Mesothelial cell of epicardium (in vitro differentiated cells): ENCODE measurements around the gene DPEP2NB. TPM values are rescaled to one million over a fixed set of nuclear protein-coding genes. Genes with fewer than 3 reads are reported as not detected.

Source experiments
- DNase-seq, 2 experiments: peaks; one replicate each; pipeline ENCODE4 v3.0.0; 2021; ENCODE audit warnings: low spot score in 2 of 2; ENCODE audit not compliant: unreplicated experiment in 2 of 2
- H3K27ac Mint-ChIP-seq: 2 replicates; pipeline ENCODE4 v1.8.0; 2021; ENCODE audit warnings: mixed read lengths
- H3K27me3 Mint-ChIP-seq: 2 replicates; pipeline ENCODE4 v1.8.0; 2021; ENCODE audit warnings: low read depth, mixed read lengths
- H3K36me3 Mint-ChIP-seq: 2 replicates; pipeline ENCODE4 v1.8.0; 2021; ENCODE audit warnings: mixed read lengths
- H3K4me1 Mint-ChIP-seq: 2 replicates; pipeline ENCODE4 v1.8.0; 2021; ENCODE audit warnings: mixed read lengths
- H3K4me3 Mint-ChIP-seq: 2 replicates; pipeline ENCODE4 v1.8.0; 2021; ENCODE audit warnings: mild to moderate bottlenecking, moderate library complexity, mixed read lengths
- H3K9me3 Mint-ChIP-seq: 2 replicates; pipeline ENCODE4 v1.8.0; 2021; ENCODE audit warnings: mixed read lengths
- CTCF ChIP-seq: fragments of 200-600 bp; sonication (generic); IDR thresholded peaks from one replicate; pipeline ENCODE4 v1.5.0; 2021; ENCODE audit warnings: antibody characterized with exemption; ENCODE audit not compliant: unreplicated experiment
- total RNA-seq: library from RNA; stranded (reverse); gene quantifications from 3 replicates; pipeline ENCODE4 v1.2.1, GENCODE V29; 2021

Gene DPEP2NB
- total RNA-seq, 1 donor from 2014 or later, result not detected

GRCh38 chr16:67993207-67994039 is 22.3 kb downstream of the DPEP2NB start:
- peak; percentile 63 to 87 for DNase-seq
- H3K36me3 Mint-ChIP-seq, result no peaks in the 10 kb centered on the region
- H3K9me3 Mint-ChIP-seq, result no peaks in the 10 kb centered on the region
- H3K4me3 Mint-ChIP-seq, result peak overlapping the region; percentile 20
- peak; percentile 99 for TF ChIP-seq CTCF
- peaks cover 2% of the 10 kb centered on the region for H3K4me1 Mint-ChIP-seq
- H3K27me3 Mint-ChIP-seq, result no peaks in the 10 kb centered on the region
- H3K27ac Mint-ChIP-seq, result no peak overlapping the region

GRCh38 chr16:67992661-67993206 is 23.0 kb downstream of the DPEP2NB start:
- H3K4me1 Mint-ChIP-seq, result peaks cover 2% of the 10 kb centered on the region
- no peaks in the 10 kb centered on the region for H3K36me3 Mint-ChIP-seq
- H3K4me3 Mint-ChIP-seq, result no peak overlapping the region
- H3K27ac Mint-ChIP-seq, result no peak overlapping the region
- no peak for TF ChIP-seq CTCF
- no peaks in the 10 kb centered on the region for H3K27me3 Mint-ChIP-seq
- DNase-seq, result no peak
- H3K9me3 Mint-ChIP-seq, result no peaks in the 10 kb centered on the region

- no peak for TF ChIP-seq CTCF
- Mint-ChIP-seq H3K9me3 (no peaks in the 10 kb centered on the region), H3K27ac (no peak overlapping the region), H3K27me3 (no peaks in the 10 kb centered on the region), H3K4me3 (no peak overlapping the region), H3K4me1 (peaks cover 2% of the 10 kb centered on the region), H3K36me3 (no peaks in the 10 kb centered on the region)
- DNase-seq, result no peak
These were observed 25.7 kb downstream of the DPEP2NB start for GRCh38 chr16:67990018-67990386.

- Mint-ChIP-seq H3K9me3 (no peaks in the 10 kb centered on the region), H3K36me3 (no peaks in the 10 kb centered on the region), H3K27ac (no peak overlapping the region), H3K27me3 (no peaks in the 10 kb centered on the region), H3K4me1 (peaks cover 4% of the 10 kb centered on the region), H3K4me3 (no peak overlapping the region)
- no peak for DNase-seq
- TF ChIP-seq CTCF, result no peak
These were observed 26.2 kb downstream of the DPEP2NB start for GRCh38 chr16:67989322-67990017.

- Mint-ChIP-seq H3K4me1 (peaks cover 2% of the 10 kb centered on the region), H3K36me3 (no peaks in the 10 kb centered on the region), H3K9me3 (no peaks in the 10 kb centered on the region), H3K27ac (no peak overlapping the region), H3K27me3 (no peaks in the 10 kb centered on the region), H3K4me3 (no peak overlapping the region)
- no peak for TF ChIP-seq CTCF
- DNase-seq, result no peak
These were observed 27.0 kb downstream of the DPEP2NB start for GRCh38 chr16:67988675-67989074.
